HepG2 (cell line): ENCODE measurements around the gene SMIM13. TPM values are rescaled to one million over a fixed set of nuclear protein-coding genes. Genes with fewer than 3 reads are reported as not detected.

Experiments
- CCDC6 ChIP-seq: sonication (generic); formaldehyde crosslinking; IDR thresholded peaks from 2 replicates; pipeline ENCODE4 v1.8.1; 2022; ENCODE audit warnings: mild to moderate bottlenecking, missing genetic modification reagents, moderate library complexity
- HNF4G ChIP-seq, 2 experiments: sonication (generic) in 1 of 2; formaldehyde crosslinking in 1 of 2; IDR thresholded peaks; 2 replicates each; pipeline versions ENCODE4 v1.4.0 to v1.6.1; 2011 to 2020; ENCODE audit warnings: borderline replicate concordance in 2 of 2, low read depth in 2 of 2, mild to moderate bottlenecking in 2 of 2, low read length in 1 of 2, missing genetic modification reagents in 1 of 2, moderate library complexity in 1 of 2
- MED8 ChIP-seq: sonication (generic); formaldehyde crosslinking; IDR thresholded peaks from 2 replicates; pipeline ENCODE4 v1.8.1; 2023; ENCODE audit warnings: mild to moderate bottlenecking, missing genetic modification reagents; ENCODE audit not compliant: insufficient replicate concordance
- RBAK ChIP-seq: sonication (generic); formaldehyde crosslinking; IDR thresholded peaks from 2 replicates; pipeline ENCODE4 v1.5.1; 2020; ENCODE audit warnings: mild to moderate bottlenecking, missing genetic modification reagents
- SALL1 ChIP-seq: sonication (generic); formaldehyde crosslinking; IDR thresholded peaks from 2 replicates; pipeline ENCODE4 v1.8.0; 2022; ENCODE audit warnings: mild to moderate bottlenecking, missing genetic modification reagents
- ZBTB3 ChIP-seq: sonication (generic); formaldehyde crosslinking; IDR thresholded peaks from 2 replicates; pipeline ENCODE4 v1.4.0; 2020; ENCODE audit warnings: low read depth, mild to moderate bottlenecking, moderate library complexity, missing genetic modification reagents, borderline replicate concordance
- ZNF446 ChIP-seq: sonication (generic); formaldehyde crosslinking; IDR thresholded peaks from 2 replicates; pipeline ENCODE4 v1.5.0; 2020; ENCODE audit warnings: mild to moderate bottlenecking, missing genetic modification reagents
- ZSCAN29 ChIP-seq: sonication (generic); formaldehyde crosslinking; conservative IDR thresholded peaks from 2 replicates; pipeline ENCODE4 v1.4.0; 2020; ENCODE audit warnings: mild to moderate bottlenecking, missing genetic modification reagents
- polyA plus RNA-seq, 8 experiments: library from polyadenylated mRNA; depleted of rRNA in 3 of 8; stranded (reverse) in 7 of 8; unstranded in 1 of 8; fragments of >200 nt; fragmentation: Illumina TruSeq in 4 of 8; extraction: Trizol in 4 of 8; gene quantifications; 2 replicates each; pipeline versions ENCODE4 v1.2.1 to v1.2.3, GENCODE V29; 2011 to 2016; ENCODE audit warnings: low read depth in 4 of 8, missing spikeins in 1 of 8, mixed read lengths in 1 of 8; ENCODE audit not compliant: insufficient read depth in 1 of 8
- total RNA-seq, 5 experiments: library from RNA; depleted of rRNA; stranded (reverse); fragments of >200 nt; fragmentation: Illumina TruSeq; extraction: Trizol; gene quantifications; 2 replicates each; pipeline ENCODE4 v1.2.3, GENCODE V29; 2016; ENCODE audit warnings: low read depth in 1 of 5
- TF ChIP-seq, protein P1 (sequence below): sonication (generic); formaldehyde crosslinking; IDR thresholded peaks from 2 replicates; pipeline ENCODE4 v1.4.0; 2020; ENCODE audit warnings: missing genetic modification reagents, borderline replicate concordance

SMIM13 gene
- total and polyA plus RNA-seq, 2 of the 13 experiments (the other 11 are each of a cell fraction or from before 2014, with no cell fraction given) = 2.7 to 10.2 TPM

DNA sequence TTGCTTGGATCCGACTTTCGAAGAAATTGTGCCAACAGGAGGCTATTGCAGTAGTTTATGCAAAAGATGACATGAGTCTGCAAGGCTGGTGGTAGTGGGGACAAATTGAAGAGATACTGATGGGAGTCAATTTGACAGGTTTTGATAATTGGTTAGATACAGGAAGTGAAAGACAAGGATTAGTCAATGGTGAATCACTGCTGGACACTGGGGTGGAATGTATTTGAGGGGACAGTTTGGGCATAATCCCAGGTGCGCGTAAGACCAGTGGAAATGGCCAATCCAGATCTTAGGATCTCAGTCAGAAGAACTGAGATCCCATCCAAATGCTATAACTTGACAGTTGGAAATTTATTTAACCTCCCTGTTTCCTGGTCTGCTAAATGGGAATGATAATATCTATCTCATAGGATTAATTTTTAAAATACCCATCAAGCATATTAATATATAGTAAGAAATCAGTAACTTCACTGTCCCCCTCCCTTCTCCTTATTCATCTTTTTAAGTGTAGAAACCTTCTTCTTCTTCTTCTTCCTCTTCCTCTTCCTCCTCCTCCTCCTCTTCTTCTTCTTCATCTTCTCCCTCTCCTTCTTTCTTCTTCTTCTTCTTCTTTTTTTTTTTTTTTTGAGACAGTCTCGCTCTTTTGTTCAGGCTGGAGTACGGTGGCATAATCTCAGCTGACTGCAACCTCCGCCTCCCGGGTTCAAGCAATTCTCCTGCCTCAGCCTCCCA, 48.8 kb downstream of the SMIM13 start (continued):
- TF ChIP-seq, protein P1, sequence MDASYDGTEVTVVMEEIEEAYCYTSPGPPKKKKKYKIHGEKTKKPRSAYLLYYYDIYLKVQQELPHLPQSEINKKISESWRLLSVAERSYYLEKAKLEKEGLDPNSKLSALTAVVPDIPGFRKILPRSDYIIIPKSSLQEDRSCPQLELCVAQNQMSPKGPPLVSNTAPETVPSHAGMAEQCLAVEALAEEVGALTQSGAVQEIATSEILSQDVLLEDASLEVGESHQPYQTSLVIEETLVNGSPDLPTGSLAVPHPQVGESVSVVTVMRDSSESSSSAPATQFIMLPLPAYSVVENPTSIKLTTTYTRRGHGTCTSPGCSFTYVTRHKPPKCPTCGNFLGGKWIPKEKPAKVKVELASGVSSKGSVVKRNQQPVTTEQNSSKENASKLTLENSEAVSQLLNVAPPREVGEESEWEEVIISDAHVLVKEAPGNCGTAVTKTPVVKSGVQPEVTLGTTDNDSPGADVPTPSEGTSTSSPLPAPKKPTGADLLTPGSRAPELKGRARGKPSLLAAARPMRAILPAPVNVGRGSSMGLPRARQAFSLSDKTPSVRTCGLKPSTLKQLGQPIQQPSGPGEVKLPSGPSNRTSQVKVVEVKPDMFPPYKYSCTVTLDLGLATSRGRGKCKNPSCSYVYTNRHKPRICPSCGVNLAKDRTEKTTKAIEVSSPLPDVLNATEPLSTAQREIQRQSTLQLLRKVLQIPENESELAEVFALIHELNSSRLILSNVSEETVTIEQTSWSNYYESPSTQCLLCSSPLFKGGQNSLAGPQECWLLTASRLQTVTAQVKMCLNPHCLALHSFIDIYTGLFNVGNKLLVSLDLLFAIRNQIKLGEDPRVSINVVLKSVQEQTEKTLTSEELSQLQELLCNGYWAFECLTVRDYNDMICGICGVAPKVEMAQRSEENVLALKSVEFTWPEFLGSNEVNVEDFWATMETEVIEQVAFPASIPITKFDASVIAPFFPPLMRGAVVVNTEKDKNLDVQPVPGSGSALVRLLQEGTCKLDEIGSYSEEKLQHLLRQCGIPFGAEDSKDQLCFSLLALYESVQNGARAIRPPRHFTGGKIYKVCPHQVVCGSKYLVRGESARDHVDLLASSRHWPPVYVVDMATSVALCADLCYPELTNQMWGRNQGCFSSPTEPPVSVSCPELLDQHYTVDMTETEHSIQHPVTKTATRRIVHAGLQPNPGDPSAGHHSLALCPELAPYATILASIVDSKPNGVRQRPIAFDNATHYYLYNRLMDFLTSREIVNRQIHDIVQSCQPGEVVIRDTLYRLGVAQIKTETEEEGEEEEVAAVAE (CRISPR knock-in tag) = no peak
- TF ChIP-seq CCDC6 (CRISPR knock-in tag) = no peak
- no peak for TF ChIP-seq ZBTB3 (CRISPR knock-in tag)
- TF ChIP-seq ZSCAN29 (CRISPR knock-in tag) = no peak
- no peak for TF ChIP-seq HNF4G (IDR thresholded peaks at IDR 0.05; ENCODE audit: borderline replicate concordance, low read depth, low read length)
- TF ChIP-seq HNF4G (CRISPR knock-in tag; IDR thresholded peaks at IDR 0.05; ENCODE audit: borderline replicate concordance, low read depth) = no peak
- TF ChIP-seq ZNF446 (CRISPR knock-in tag) = no peak
- TF ChIP-seq SALL1 (CRISPR knock-in tag) = no peak
- TF ChIP-seq RBAK (CRISPR knock-in tag) = no peak
- no peak for TF ChIP-seq MED8 (CRISPR knock-in tag)
